GM19023 (cell line): Measurements from ENCODE around the gene TGFBR3.
"Not testable (repeated sequence)": the region's sequence is repeated elsewhere in the genome, so short reads cannot be mapped to it uniquely, and the experiment has no call there.

ENCODE experiments used
- ATAC-seq: cut with Tn5 transposase; IDR thresholded peaks from one replicate; pipeline ENCODE4 v1.9.1; 2021; ENCODE audit warnings: mild to moderate bottlenecking, moderate library complexity; ENCODE audit not compliant: unreplicated experiment

TGFBR3 gene

DNA sequence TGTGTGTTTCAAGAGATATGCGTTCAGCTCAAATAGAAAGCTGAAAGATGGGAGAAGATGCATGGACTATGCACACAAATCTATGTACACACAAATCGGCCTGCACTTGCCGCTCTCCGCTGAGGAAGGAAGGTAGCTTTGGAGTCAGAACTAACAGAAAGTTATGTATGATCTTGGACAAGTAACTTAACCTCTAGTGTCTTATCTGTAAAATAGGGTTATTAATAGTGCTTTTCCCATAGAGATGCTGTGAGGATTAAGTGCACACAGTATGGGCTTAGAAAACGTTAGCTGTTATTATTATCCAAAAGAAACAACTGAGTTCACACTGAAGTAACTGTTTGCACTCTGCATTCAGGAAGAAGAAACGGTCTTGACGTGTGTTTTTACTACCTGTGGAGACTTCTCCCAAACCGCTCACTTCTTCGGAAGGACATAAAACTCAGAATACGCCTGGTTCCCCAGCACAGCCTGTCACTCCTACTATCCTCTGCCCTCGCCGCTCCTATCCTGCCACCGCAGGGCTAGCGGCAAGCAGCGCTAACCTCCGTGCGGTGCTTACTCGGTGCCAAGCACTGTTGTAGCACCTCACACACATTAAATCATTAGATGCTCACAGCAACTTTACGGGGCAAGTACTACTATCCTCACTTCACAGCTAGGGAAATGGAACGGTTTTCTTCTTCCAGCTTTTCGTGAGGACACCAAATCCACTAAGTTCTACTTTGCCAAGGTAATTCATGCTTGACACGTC, 1.3 kb downstream of the TGFBR3 start:
- no peak for ATAC-seq

DNA sequence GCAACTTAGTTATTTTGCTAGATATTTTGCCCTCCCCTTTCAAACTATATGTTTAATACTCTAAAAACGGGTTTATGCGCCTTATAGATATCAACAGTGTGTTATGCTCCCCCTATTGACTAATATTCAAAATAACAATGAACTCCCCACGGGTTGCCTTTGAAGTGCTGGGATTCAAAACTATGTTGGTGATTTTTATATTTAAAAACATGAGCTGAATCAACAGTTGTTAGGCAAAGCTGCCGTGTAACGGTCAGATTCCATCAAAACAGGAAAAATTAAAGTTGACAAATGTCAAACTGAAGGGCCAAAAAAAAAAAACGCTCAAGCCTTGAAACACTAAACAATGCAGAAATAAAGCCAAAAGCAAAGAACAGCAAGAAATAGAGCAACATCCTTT, 2.5 kb downstream of the TGFBR3 start:
- no peak for ATAC-seq

DNA sequence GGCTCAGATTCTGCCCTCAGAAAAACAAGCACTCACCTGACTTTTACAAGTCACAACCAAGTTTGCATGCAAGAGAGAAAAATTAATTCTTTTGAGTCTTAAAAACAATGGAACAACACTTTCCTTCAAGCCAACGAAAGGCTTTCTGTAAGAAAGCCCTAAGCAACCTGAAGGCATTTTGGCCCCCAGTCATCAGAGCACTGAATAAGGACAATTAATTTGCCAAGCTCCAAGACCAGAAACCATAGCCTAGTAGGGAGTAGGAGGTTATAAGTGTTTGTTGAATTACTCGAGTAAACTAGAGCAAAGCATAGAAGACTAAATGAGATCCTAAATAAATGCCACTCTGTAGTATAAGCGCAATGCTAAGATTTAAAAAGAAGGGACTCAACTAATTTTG, 4.7 kb downstream of the TGFBR3 start:
- ATAC-seq: no peak

DNA sequence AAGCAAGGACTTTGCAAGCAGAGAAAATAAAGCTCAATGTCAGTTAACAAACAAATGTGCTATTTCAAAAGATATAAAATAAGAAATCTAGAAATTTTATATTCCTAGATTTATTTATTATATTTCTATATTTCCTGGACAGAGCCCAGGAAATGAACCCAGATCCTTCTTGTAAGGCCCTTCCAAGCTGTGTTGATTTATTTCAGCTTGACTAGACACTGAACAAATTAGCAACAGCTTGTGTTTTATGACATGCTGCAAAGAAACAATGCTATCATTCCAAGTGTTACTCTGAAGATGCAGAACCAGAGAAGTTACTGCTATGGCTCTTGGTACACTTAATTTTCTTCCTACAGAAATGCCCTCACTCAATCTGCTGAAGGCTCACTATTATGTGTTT, 6.2 kb downstream of the TGFBR3 start:
- no peak for ATAC-seq

DNA sequence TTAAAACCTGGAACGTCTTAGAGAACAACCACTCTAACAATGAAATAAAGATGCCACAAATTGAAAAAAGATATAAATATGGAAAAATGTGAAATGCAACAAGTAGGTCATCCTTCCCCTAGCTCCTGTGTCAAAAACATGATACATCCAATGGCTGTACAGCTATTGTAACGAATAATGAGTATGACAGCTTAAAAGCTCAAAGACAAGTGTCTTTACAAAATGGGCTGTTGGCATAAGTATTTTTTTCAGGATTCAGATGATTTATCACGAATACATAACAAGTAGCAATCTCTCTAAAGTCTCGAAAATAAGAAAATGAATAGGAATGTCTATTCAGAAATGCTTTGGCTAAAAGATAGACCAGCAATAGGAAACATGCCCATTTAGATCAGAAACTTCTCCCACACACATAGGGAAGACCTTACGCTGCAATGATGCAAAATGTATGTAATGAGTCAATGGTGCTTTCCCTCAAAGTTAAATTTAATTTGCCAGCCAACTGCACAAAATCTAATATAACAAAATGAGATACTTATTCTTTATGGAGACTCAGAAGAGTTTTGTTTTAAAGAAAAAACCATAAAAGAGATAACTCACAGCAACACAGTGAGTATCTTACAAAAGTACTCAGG, 8.3 kb downstream of the TGFBR3 start:
- ATAC-seq: no peak

DNA sequence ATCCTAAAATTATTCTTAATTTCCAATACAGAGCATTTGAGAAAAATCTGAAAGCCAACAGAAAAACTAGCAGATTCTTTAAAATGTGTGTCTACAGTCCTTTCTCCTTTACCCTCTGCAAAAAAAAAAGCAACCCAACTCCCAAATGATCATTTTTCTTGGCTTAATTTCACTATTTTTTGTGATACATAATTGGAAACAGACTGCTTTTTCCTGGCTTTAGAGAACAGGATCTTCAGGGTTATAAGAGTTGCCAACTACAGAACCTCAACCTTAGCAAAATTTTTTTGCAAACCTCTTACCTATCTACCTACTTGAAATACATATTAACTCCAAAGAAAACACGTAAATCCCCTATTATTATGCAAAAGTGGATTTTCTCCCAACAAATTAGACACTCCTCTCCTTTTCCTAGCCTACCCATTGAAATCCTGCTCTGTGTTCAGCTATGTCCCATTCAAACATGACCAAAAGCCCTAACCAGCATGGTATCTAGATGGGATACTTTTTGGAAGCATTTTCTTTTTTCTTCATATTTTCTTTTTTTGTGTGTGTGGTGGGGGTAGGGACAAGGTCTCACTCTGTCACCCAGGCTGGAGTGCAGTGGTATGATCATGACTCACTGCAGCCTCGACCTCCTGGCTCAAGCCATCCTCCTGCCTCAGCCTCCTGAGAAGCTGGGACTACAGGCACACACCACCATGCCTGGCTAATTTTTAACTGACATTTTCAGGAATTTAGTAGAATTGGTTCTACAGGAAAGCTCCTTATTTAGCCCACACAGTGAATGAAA, 9.0 kb downstream of the TGFBR3 start:
- no peak for ATAC-seq

DNA sequence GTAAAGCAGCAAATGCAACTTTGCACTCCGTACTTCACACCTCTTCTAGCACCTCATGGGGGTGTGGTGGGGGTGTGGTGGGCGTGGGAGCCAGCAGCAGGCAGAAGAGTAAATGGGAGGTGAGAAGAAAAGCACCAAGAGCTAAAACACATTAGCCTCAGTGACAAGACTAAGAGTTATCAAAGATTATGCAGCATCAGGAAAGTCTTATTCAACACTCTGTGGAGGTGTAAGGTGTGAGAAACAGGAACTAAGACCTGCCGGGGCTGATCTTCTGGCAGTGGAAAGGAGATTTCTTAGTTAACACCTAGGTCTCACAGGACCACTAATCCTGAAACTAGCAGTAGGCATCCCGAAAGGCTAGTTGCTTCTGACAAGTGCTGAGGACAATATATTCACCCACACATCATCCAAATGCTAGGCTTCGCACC, 9.9 kb downstream of the TGFBR3 start:
- ATAC-seq: peak; percentile 74

DNA sequence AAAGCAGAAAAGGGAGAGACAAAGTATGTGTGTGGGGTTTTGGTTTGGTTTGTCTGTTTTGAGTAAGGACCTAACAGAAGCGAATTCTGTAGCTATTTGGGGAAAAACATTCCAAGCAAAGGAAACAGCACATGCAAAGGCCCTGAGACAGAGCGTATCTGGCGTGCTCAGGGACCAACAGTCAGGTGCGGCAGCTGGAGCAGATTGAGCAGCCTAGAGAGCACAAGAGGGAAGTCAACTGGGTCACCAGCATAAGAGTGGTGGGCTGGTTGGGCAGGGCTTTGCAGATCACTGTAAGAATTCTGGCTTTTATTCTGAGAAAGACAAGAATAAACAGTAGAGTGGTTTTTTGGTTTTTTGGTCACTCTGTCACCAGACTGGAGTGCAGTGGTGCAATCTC, 11.8 kb downstream of the TGFBR3 start:
- ATAC-seq: no peak

DNA sequence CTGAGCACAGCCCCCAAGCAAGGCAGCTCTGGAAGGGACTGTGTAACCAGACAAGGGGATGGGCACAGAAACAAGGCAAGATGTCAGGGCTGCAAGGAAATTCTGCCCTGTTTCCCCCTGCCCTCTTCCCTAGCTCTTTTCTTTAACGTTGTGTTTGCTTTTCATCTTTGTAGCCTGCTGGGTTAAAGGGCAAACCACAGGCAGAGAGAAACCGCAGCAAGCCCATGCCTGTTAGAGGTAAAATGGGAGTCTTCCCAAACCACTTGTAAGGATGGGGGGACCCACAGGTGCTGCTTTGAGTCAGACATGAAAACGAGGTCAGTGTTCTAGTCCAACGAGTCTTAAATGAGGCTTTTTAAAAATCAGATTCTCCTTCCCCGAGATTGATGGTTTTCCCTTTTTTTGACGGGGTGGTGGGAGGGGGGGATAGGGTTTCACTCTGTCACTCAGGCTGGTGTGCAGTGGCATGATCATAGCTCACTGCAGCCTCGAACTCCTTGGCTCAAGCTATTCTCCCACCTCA, 13.3 kb downstream of the TGFBR3 start:
- no peak for ATAC-seq

DNA sequence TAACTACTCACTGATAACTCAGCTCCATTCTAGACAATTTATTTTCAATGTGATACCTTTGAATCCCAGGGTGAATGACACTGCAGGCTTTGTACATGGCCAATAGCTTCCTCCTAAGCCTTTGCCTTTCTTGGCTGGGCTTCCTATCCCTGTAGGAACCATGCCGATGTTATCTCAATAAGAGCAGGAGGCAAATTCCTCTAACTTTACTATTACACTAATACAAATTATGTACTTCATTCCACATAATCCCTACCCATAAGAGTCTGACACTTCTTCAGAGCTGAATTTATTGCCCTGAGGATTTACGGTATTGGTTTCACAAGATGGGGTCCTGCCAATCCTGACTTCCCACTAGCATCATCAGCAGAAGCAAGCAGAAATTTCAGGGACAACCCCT, 14.0 kb downstream of the TGFBR3 start:
- no peak for ATAC-seq

DNA sequence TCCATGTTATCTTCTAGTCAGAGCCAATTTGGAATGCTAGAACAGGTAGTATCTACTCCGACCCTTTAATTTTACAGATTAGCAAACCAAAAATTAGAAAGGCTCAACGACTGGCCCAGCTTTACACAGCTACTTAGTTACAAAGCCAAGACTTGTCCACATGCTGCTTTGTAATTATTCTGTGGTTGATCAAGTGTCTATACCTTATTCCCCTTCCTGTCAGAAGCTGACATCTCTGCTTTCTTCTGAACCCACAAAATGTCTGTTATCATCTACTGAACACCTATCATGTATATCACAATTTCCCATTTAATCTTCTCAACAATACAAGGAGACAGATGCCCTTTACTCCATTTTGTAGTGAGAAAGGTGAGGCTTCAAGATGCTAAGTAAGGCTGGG, 15.6 kb downstream of the TGFBR3 start:
- no peak for ATAC-seq

DNA sequence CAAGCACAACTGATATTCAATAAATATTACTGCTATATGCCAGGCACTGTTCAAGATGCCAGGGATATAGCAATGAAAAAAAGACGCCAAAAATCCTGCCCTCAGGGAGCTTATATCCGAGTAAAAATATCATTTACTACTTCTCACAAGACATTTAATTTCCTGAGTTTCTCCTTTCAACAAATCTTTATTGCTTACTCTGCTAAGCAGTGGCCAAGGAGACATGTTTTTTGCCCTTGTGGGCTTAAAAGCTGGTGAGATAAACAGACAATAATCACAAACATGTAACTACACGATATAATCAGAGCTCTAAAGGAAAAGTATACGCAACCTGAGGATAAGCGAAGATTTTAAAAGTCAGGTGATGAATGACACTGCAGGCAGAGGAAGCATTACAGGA, 19.5 kb downstream of the TGFBR3 start:
- ATAC-seq: no peak

DNA sequence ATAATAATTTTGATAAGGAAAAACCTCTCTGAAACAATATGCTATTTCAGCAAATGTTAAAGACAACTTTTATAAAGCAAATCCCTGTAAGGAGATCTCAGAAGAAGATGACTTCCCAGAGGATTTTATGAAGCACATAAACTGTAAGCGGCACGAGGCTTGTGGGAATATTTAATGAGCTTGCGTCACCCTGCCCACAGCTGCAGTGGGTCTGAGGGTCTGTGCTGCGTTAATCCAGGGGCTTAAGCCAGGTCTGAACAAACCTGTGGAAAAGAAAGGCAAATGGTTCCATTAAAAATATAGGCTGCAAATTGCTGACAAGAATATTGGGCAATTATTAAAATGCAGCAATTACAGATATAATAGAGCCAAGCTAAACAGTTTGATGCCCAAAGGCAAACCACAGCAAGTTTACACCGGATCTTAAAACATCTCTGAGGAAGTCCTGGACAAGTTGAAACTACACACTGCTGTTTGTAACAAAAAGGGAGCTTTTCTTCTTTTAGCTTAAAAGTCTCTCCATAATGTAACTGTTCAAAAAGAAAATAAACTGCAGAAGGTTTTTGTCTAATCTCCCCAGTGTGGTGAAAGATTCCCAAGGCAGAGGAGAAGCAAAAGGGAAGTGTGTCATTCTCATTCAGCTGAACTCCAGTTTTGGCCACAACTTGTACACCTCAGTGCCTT, 21.8 kb downstream of the TGFBR3 start:
- no peak for ATAC-seq

DNA sequence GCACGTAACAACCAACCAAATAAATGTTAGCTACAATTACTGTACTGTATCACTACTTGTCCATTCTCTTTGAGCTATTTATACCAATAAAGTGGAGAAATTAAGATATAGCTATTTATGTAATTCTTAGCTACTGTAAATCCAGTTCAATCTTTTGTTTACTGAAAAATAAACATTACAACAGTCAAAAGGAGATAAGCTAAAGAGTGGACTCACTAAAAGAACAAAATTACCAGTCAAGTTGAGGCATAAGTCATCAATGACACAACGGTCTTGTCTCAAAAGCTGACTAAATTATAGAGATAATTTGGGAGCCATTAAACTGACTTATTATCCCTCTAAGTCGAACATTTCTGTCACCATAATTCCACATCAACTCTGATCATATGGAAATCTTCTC, 22.5 kb downstream of the TGFBR3 start:
- ATAC-seq: no peak

DNA sequence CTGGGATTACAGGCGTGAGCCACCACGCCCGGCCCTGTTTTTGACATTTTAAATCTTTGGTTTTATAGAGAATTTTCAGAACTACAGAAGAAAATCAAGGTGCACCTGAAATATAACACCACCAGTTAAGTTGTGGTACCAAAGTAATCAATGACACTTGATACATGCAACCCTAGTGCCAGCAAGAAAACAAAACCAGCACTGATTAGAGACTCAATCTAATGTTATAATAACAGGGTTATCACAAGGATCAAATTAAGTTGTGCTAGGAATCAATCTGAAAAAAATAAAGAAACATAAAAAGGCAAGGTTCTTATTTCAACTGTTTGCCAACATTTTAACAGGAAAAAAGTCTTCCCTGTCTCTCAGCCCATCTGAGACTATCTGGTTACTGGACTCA, 23.8 kb downstream of the TGFBR3 start:
- ATAC-seq: no peak

DNA sequence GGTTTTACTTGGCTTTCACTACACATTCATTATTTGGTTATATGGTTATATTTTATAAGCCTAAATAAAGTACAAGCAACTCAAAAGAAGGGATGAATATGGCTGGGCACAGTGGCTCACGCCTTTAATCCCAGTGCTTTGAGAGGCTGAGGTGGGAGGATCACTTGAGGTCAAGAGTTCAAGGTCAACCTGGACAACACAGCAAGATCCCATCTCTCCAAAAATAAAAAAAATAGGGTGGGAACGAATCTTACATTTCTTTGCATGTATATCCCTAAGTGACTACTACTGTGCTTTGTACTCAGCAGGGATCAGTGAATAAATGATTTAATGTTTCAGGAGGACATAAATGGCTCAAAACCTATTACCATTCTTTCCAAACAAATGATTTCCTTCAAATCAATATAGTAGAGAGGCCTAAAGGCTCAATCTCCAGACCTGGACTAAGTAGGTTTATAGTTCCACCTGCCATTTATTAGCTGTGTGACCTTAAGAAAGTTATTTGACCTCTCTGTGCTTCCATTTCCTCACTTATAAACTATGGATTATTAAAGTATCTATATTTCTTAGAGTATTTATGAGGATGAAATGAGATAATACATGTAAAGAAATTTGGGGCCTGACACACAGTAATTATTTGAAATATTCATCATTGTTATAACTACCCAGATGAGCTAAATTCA, 28.3 kb downstream of the TGFBR3 start:
- no peak for ATAC-seq

DNA sequence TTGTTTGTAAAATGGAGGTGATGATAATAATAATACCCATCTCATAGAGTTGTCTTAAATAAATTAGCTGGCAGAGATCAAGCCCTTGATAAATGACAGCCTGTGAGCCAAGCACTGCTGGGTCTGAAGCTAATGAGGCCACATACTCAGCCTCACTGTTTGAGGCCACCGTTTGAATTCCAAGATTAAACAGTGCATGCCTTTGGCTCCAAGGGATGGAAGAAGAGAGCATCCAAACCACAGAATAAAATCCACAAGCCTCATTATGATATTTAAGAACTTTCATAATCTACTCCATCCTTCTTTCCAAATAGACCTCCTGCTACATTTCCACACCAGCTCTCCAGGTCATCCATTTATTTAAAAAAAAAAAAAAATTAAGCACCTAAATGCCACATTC, 29.0 kb downstream of the TGFBR3 start:
- ATAC-seq: no peak

DNA sequence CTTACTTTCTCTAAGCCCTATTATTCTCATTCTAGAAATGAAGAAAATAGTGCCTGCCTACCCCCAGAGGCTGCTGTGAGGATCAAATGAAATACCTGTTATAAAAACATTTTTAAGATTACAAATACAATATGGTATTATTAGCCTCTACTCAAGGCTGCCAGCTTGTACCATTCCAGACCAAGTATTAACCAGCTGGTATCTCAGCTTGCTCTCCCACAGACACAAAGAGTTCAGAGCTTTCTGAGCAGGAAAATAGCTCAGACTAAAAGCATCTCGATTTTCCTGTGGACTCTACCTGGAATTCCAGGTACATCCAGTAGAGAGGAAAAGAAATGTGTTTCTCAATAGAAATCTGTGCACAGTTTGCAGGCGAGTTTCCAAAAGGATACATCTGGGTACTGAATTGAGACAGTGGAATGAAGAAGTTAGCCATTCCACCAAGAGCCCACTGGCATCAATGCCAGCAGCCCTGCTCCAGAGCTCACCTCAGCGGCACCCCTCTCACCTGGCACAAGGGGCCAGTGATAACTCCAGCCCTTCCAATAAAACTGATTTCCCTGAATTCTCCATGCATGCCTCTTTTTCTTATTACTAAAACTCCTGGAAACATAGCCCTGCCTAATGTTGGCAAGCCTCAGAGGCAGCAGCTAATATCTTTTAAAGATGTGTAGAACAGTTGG, 31.0 kb downstream of the TGFBR3 start:
- ATAC-seq: no peak

DNA sequence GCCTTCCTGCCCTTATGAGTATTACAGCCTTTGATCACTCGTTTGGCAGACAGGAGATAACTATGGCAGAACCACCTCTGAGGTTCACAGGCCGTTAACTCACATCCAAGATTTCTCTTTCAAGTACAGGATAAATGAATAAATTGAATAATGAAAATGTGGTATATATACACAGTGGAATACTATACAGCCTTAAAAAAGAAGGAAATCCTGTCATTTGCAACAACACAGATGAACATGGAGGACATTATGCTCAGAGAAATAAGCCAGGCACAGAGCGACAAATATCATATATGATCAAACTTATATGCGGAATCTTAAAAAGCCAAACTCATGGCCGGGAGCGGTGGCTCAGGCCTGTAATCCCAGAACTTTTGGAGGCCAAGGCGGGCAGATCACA, 32.6 kb downstream of the TGFBR3 start:
- no peak for ATAC-seq

DNA sequence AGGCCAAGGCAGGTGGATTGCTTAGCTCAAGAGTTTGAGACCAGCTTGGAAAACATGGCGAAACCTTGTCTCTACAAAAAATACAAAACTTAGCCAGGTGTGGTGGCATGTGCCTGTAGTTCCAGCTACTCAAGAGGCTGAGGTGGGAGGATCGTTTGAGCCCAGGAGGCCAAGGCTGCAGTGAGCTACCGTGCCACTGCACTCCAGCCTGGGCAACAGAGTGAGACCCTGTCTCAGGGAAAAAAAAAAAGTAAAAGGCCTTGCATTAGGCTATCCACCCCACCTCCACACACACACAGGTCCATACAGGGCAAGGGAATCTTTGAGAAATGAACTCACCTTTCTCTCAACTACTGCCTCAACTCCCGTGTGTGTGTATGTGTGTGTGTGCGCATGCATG, 33.9 kb downstream of the TGFBR3 start:
- not testable (repeated sequence) for ATAC-seq
